Measurements from ENCODE around the gene PBX3.

DNA sequence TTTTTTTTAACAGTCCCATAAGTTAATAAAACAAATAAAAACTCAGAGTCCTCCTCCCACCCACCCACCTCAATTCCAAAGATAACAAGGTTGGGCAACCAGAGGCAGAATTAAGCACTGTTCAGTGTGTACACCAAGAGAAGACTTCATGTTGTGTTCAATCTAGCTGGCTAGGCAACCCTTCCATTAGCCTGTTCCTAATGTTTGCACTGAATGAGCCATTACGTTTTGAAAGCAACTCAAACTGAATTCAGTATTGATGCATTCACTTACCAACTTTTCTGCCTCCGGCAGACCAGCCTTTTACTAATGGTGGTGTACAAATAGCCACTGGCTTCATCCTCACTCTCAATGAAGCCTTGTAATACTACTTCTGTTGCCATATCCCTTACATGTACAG lies 47.5 kb downstream of the PBX3 start:
- TF ChIP-seq ZZZ3 (IDR thresholded peaks at IDR 0.05) (no peak), KLF16 (IDR thresholded peaks at IDR 0.05) (no peak)
